Neutrophil (primary cell): ENCODE measurements around the gene MSRB1.
A peak's percentile ranks its signal among the peaks of the same experiment; 100 is the strongest.
"Not testable (repeated sequence)": the region's sequence is repeated elsewhere in the genome, so short reads cannot be mapped to it uniquely, and the experiment has no call there.

ENCODE experiments used
- H3K27ac ChIP-seq: fragments of 200-600 bp; sonication (generic); 2 replicates; pipeline ENCODE4 v1.5.1; 2016; ENCODE audit warnings: mild to moderate bottlenecking, moderate library complexity
- H3K27me3 ChIP-seq: fragments of 200-600 bp; sonication (generic); 2 replicates; pipeline ENCODE4 v1.6.0; 2016; ENCODE audit warnings: mild to moderate bottlenecking
- H3K36me3 ChIP-seq: fragments of 200-600 bp; sonication (generic); 2 replicates; pipeline ENCODE4 v1.5.1; 2017
- H3K4me1 ChIP-seq, 2 experiments: fragments of 200-600 bp in 1 of 2; sonication (generic) in 1 of 2; 1 replicate in 1 of 2; 2 replicates in 1 of 2; pipeline versions ENCODE4 v1.5.1 to v1.6.1; 2013 to 2016; ENCODE audit warnings: low read depth in 1 of 2, low read length in 1 of 2, mild to moderate bottlenecking in 1 of 2, moderate library complexity in 1 of 2; ENCODE audit not compliant: control insufficient read depth in 1 of 2, insufficient read depth in 1 of 2
- H3K4me3 ChIP-seq, 2 experiments: fragments of 200-600 bp in 1 of 2; sonication (generic) in 1 of 2; 1 replicate in 1 of 2; 2 replicates in 1 of 2; pipeline ENCODE4 v1.5.1; 2013 to 2016; ENCODE audit warnings: low read depth in 1 of 2, low read length in 1 of 2, mild to moderate bottlenecking in 1 of 2, moderate library complexity in 1 of 2
- H3K9me3 ChIP-seq: fragments of 200-600 bp; sonication (generic); 2 replicates; pipeline ENCODE4 v1.5.1; 2016
- TF ChIP-seq, protein P1 (sequence below): fragments of 200-600 bp; sonication (generic); IDR thresholded peaks from 2 replicates; pipeline ENCODE4 v1.5.1; 2016; ENCODE audit warnings: antibody characterized with exemption

MSRB1 gene

GRCh38 chr16:1964506-1965395 is 21.8 kb upstream of the MSRB1 start, which contains the start of gene RPS2:
TSS of gene RPS2 (minus strand) at chr16:1964826. CDS start at chr16:1964625, 201 bp downstream.
- Histone ChIP-seq H3K4me3 (peak within 1 kb of the TSS; percentile 80 to 87), H3K4me1 (peaks cover 35 to 39% of the 10 kb centered on the region in 2 experiments), H3K27ac (peak within 1 kb of the TSS; percentile 88), H3K9me3 (no peaks in the 10 kb centered on the region), H3K27me3 (no peaks in the 10 kb centered on the region), H3K36me3 (peaks cover 20% of the 10 kb centered on the region)
- TF ChIP-seq, protein P1, sequence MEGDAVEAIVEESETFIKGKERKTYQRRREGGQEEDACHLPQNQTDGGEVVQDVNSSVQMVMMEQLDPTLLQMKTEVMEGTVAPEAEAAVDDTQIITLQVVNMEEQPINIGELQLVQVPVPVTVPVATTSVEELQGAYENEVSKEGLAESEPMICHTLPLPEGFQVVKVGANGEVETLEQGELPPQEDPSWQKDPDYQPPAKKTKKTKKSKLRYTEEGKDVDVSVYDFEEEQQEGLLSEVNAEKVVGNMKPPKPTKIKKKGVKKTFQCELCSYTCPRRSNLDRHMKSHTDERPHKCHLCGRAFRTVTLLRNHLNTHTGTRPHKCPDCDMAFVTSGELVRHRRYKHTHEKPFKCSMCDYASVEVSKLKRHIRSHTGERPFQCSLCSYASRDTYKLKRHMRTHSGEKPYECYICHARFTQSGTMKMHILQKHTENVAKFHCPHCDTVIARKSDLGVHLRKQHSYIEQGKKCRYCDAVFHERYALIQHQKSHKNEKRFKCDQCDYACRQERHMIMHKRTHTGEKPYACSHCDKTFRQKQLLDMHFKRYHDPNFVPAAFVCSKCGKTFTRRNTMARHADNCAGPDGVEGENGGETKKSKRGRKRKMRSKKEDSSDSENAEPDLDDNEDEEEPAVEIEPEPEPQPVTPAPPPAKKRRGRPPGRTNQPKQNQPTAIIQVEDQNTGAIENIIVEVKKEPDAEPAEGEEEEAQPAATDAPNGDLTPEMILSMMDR: peak; percentile 27

- Histone ChIP-seq H3K4me1 (peaks cover 43 to 47% of the 10 kb centered on the region in 2 experiments), H3K36me3 (peaks cover 20% of the 10 kb centered on the region), H3K27ac (peak overlapping the region; percentile 88), H3K9me3 (no peaks in the 10 kb centered on the region), H3K4me3 (peak overlapping the region; percentile 80 to 87), H3K27me3 (no peaks in the 10 kb centered on the region)
- TF ChIP-seq, protein P1: no peak
These were observed 21.0 kb upstream of the MSRB1 start for GRCh38 chr16:1963806-1964505.

DNA sequence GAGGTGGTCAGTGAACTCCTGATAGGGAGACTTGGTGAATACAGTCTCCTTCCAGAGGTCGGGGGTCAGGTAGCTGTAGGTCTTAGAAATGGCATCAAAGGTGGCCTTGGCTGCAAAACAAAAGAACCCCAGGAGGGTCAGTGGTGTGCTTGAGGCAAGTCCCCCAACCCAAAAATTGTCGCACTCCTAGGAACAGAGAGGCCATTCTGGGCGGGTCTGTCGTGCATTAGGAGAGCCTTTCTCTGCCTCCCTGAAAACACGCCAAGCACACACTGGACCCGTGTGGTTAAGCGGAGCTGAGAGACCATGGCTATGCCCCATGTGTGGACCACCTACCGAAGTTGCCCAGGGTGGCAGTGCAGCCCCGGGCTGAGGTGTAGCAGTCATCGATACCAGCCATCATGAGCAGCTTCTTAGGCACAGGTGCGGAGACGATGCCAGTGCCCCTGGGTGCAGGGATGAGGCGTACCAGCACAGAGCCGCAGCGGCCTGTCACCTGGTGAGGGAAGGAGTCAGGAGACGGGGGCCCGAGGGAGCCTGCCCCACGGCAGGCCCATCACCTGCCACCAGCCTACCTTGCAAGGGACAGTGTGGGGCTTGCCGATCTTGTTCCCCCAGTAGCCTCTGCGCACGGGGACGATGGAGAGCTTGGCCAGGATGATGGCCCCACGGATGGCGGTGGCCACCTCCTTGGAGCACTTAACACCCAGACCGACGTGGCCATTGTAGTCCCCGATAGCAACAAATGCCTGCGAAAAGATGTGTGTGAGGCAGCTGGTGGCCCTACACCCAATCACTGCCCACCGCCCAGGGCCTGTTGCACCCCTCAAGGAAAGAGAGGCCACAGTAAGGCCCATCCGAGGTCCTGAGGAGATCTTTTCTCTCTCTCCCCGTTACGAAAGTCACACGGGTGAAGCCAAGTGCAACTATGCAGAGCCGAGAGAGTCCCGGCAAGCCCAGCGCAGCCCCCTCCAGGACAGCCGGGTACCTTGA is 19.5 kb upstream of the MSRB1 start:
- Histone ChIP-seq H3K36me3 (peaks cover 20% of the 10 kb centered on the region), H3K4me1 (peaks cover 48 to 51% of the 10 kb centered on the region in 2 experiments)
- not testable (repeated sequence) for H3K27me3 ChIP-seq, H3K4me3 ChIP-seq, H3K27ac ChIP-seq, H3K9me3 ChIP-seq

DNA sequence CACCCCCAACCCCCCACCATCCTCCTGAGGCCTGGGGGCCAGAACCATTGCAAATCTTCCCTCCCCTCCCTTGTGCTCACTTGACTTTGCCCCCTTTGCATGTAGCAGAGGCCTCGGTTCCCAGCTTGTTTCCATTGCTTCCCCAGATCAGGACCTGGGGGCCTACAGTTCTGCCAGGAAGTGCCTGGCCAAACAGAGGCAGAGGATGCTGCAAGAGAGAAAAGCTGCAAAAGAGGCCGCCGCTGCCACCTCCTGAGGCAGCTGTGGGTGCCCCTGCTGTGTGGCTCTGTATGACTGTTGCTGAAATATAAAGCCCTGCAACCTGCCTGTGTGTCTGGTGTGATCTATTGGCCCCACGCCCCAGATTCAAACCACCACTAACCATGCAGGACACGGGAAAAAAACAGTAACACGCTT is 18.7 kb upstream of the MSRB1 start:
- peaks cover 2% of the 10 kb centered on the region for H3K27me3 ChIP-seq
- H3K27ac ChIP-seq: no peak overlapping the region
- TF ChIP-seq, protein P1: no peak
- H3K4me3 ChIP-seq: no peak overlapping the region
- no peaks in the 10 kb centered on the region for H3K9me3 ChIP-seq
- peaks cover 20% of the 10 kb centered on the region for H3K36me3 ChIP-seq
- peaks cover 48 to 51% of the 10 kb centered on the region in 2 experiments for H3K4me1 ChIP-seq

- TF ChIP-seq, protein P1: no peak
- Histone ChIP-seq H3K27ac (no peak overlapping the region), H3K9me3 (no peaks in the 10 kb centered on the region), H3K27me3 (peaks cover 3% of the 10 kb centered on the region), H3K36me3 (peaks cover 20% of the 10 kb centered on the region), H3K4me1 (peaks cover 48 to 50% of the 10 kb centered on the region in 2 experiments), H3K4me3 (peak overlapping the region in 1 of 2 experiments; percentile 82)
These were observed 17.9 kb upstream of the MSRB1 start for GRCh38 chr16:1960665-1961630.
